ENCODE results near the gene CAMK2G. TPM values are rescaled to one million over a fixed set of nuclear protein-coding genes. Genes with fewer than 3 reads are reported as not detected.

The CAMK2G gene
- total RNA-seq, 2 experiments from 2014 or later = 29.1 to 34.8 TPM

GRCh38 chr10:73813333-73813732 is 61.0 kb downstream of the CAMK2G start:
- intact Hi-C loops (cut with micrococcal nuclease; ENCODE audit: unreplicated experiment) = no loop called here
- ChIA-PET CTCF (ENCODE audit: unreplicated experiment) (no interaction called here), POLR2A (no interaction called here)

GRCh38 chr10:73812657-73813056 is 61.7 kb downstream of the CAMK2G start:
- BruUV-seq (replicated peaks) = no TSS peak
- no peaks in the 10 kb centered on the region for H3K9me2 ChIP-seq (ENCODE audit: insufficient read depth, low read length)
- H3K36me3 ChIP-seq (ENCODE audit: insufficient read depth, low read length) = peaks cover 37% of the 10 kb centered on the region; the same call in 1 of the 2 replicates
- H3K27ac ChIP-seq (ENCODE audit: low read depth, low read length, poor library complexity, severe bottlenecking) = no peak overlapping the region
- ChIA-PET POLR2A (no interaction called here), CTCF (ENCODE audit: unreplicated experiment) (no interaction called here)
- no peaks in the 10 kb centered on the region for H3K9me3 ChIP-seq (ENCODE audit: low read length)
- peaks cover 14% of the 10 kb centered on the region; the same call in 1 of the 2 replicates for H3K79me2 ChIP-seq (ENCODE audit: insufficient read depth, low read depth, low read length)
- intact Hi-C loops (cut with micrococcal nuclease; ENCODE audit: unreplicated experiment) = no loop called here
- peaks cover 21% of the 10 kb centered on the region for H3K4me1 ChIP-seq (ENCODE audit: insufficient read depth, low read length, poor library complexity, severe bottlenecking)
- no peak for DNase-seq (ENCODE audit: low spot score)
- no peaks in the 10 kb centered on the region for H4K20me1 ChIP-seq (ENCODE audit: insufficient read depth, low read length)
- no peak overlapping the region for H3K4me3 ChIP-seq (ENCODE audit: low read depth, low read length, poor library complexity, severe bottlenecking)
- H3K4me2 ChIP-seq (ENCODE audit: low read length) = no peak overlapping the region
- no peak for TF ChIP-seq EZH2phosphoT487 (IDR thresholded peaks at IDR 0.05; ENCODE audit: borderline replicate concordance, low read depth, low read length)
- TF ChIP-seq CTCF (conservative IDR thresholded peaks at IDR 0.05; ENCODE audit: low read length) = no peak
- H2AFZ ChIP-seq (ENCODE audit: low read length) = no peak overlapping the region

More at GRCh38 chr10:73813333-73813732, 61.0 kb downstream of the CAMK2G start:
- H2AFZ ChIP-seq (ENCODE audit: low read length) = no peak overlapping the region
- no peaks in the 10 kb centered on the region for H3K9me2 ChIP-seq (ENCODE audit: insufficient read depth, low read length)
- no peak overlapping the region for H3K27ac ChIP-seq (ENCODE audit: low read depth, low read length, poor library complexity, severe bottlenecking)
- H3K79me2 ChIP-seq (ENCODE audit: insufficient read depth, low read depth, low read length) = peaks cover 14% of the 10 kb centered on the region; the same call in 1 of the 2 replicates
- H3K4me2 ChIP-seq (ENCODE audit: low read length) = no peak overlapping the region
- no TSS peak for BruUV-seq (replicated peaks)
- H3K4me3 ChIP-seq (ENCODE audit: low read depth, low read length, poor library complexity, severe bottlenecking) = no peak overlapping the region
- no peak for TF ChIP-seq CTCF (conservative IDR thresholded peaks at IDR 0.05; ENCODE audit: low read length)
- no peak for TF ChIP-seq EZH2phosphoT487 (IDR thresholded peaks at IDR 0.05; ENCODE audit: borderline replicate concordance, low read depth, low read length)
- peaks cover 21% of the 10 kb centered on the region for H3K4me1 ChIP-seq (ENCODE audit: insufficient read depth, low read length, poor library complexity, severe bottlenecking)
- peaks cover 30% of the 10 kb centered on the region; the same call in 1 of the 2 replicates for H3K36me3 ChIP-seq (ENCODE audit: insufficient read depth, low read length)
- no peaks in the 10 kb centered on the region for H4K20me1 ChIP-seq (ENCODE audit: insufficient read depth, low read length)
- H3K9me3 ChIP-seq (ENCODE audit: low read length) = no peaks in the 10 kb centered on the region
- no peak for DNase-seq (ENCODE audit: low spot score)

GRCh38 chr10:73810735-73811465 is 63.5 kb downstream of the CAMK2G start:
- peak; percentile 81 for DNase-seq (ENCODE audit: low spot score)
- peaks cover 21% of the 10 kb centered on the region for H3K4me1 ChIP-seq (ENCODE audit: insufficient read depth, low read length, poor library complexity, severe bottlenecking)
- no peak for TF ChIP-seq EZH2phosphoT487 (IDR thresholded peaks at IDR 0.05; ENCODE audit: borderline replicate concordance, low read depth, low read length)
- TF ChIP-seq CTCF (conservative IDR thresholded peaks at IDR 0.05; ENCODE audit: low read length) = no peak
- H4K20me1 ChIP-seq (ENCODE audit: insufficient read depth, low read length) = no peaks in the 10 kb centered on the region
- intact Hi-C loops (cut with micrococcal nuclease; ENCODE audit: unreplicated experiment) = loop anchor here (1.0 to 2.0 kb wide), 4 partner anchors 14 to 68 kb away; partner anchors contain the start of gene ZSWIM8
- BruUV-seq (replicated peaks) = no TSS peak
- peaks cover 54% of the 10 kb centered on the region for H3K36me3 ChIP-seq (ENCODE audit: insufficient read depth, low read length)
- H3K9me2 ChIP-seq (ENCODE audit: insufficient read depth, low read length) = no peaks in the 10 kb centered on the region
- peak overlapping the region; percentile 84 for H3K4me2 ChIP-seq (ENCODE audit: low read length)
- H3K4me3 ChIP-seq (ENCODE audit: low read depth, low read length, poor library complexity, severe bottlenecking) = peak overlapping the region; percentile 87
- H2AFZ ChIP-seq (ENCODE audit: low read length) = peak overlapping the region; percentile 66
- peaks cover 14% of the 10 kb centered on the region; the same call in 1 of the 2 replicates for H3K79me2 ChIP-seq (ENCODE audit: insufficient read depth, low read depth, low read length)
- no peaks in the 10 kb centered on the region for H3K9me3 ChIP-seq (ENCODE audit: low read length)
- H3K27ac ChIP-seq (ENCODE audit: low read depth, low read length, poor library complexity, severe bottlenecking) = peak overlapping the region; percentile 70
- ChIA-PET POLR2A (interaction anchor here (1.8 to 2.0 kb wide), 4 partner anchors 16 to 32 kb away, joined by 7 to 14 read pairs (median 8); partner anchors contain the start of genes CHCHD1 and ZSWIM8), CTCF (ENCODE audit: unreplicated experiment) (interaction anchor here (1.1 kb wide), 1 partner anchor 12 kb away, joined by 3 read pairs; no protein-coding TSS in a partner anchor)
